ENCODE data around the gene COL6A5. TPM values are rescaled to one million over a fixed set of nuclear protein-coding genes. Genes with fewer than 3 reads are reported as not detected.

The COL6A5 gene
- total and polyA plus RNA-seq, 10 of the 15 experiments (the other 5 are each of a cell fraction or from before 2014, with no cell fraction given): 0.04 to 0.11 TPM; not detected in 8

DNA sequence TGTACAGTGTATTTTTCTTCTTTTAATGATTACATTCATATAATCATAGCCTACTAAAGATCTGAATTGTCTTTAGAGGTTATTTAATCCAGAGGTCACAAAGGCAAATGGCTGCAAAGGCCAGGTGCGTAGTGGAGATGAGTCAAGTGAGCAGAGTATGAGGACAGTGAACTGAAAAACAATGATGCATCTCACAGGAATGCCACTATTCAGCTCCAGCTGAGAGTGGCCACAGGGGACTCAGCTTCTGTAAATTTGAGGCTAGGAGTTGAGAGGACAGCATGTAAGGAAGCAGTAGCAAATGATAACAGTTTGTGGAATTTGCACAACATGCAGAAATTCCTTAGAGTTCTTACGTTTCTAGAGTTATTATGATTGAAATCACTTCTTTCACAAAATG lies 50.4 kb downstream of the COL6A5 start (continued):
- no peak for TF ChIP-seq RUNX3 (IDR thresholded peaks at IDR 0.05; ENCODE audit: low read length)

- BruUV-seq (replicated peaks): no TSS peak
- H3K4me3 ChIP-seq: no peak overlapping the region
- in situ Hi-C loops (cut with MboI): no loop called here
- POLR2A ChIA-PET: no interaction called here
- H3K27me3 ChIP-seq (replicated peaks in 1 of 2; ENCODE audit: control insufficient read depth in 2 of 2, insufficient read depth in 2 of 2, low read length in 1 of 2): peaks cover 0 to 3% of the 10 kb centered on the region in 2 experiments; a peak in 1 of 4 replicates
- no peak overlapping the region for H3K27ac ChIP-seq (ENCODE audit: control insufficient read depth, insufficient read depth)
- intact Hi-C loops (cut with micrococcal nuclease; ENCODE audit: unreplicated experiment): no loop called here
- H2AFZ ChIP-seq (ENCODE audit: control insufficient read depth, low read depth, low read length): no peak overlapping the region
- SMC1A ChIA-PET (ENCODE audit: uncharacterized antibody, unreplicated experiment): no interaction called here
- DNase-seq (ENCODE audit: low read depth, low spot score): no peak
- CTCF ChIA-PET: no interaction called here
- H3K4me2 ChIP-seq (ENCODE audit: control insufficient read depth, insufficient read depth): no peak overlapping the region
- no peaks in the 10 kb centered on the region for H3K4me1 ChIP-seq (ENCODE audit: control insufficient read depth, insufficient read depth, low read length)
- ATAC-seq: no peak
- no peaks in the 10 kb centered on the region for H3K79me2 ChIP-seq (ENCODE audit: control insufficient read depth, insufficient read depth, low read length)
- H3K9ac ChIP-seq (ENCODE audit: control insufficient read depth, insufficient read depth, low read length): no peak overlapping the region
- no peaks in the 10 kb centered on the region for H3K9me3 ChIP-seq (replicated peaks; ENCODE audit: control insufficient read depth, insufficient read depth, low read length)
- no peaks in the 10 kb centered on the region for H3K36me3 ChIP-seq (ENCODE audit: control insufficient read depth in 2 of 2, insufficient read depth in 2 of 2, low read length in 1 of 2)
- RAD21 ChIA-PET (ENCODE audit: unreplicated experiment): no interaction called here
- H4K20me1 ChIP-seq (ENCODE audit: control insufficient read depth, insufficient read depth): no peaks in the 10 kb centered on the region
- no peak for FAIRE-seq
- TF ChIP-seq CTCF (IDR thresholded peaks at IDR 0.05 in 2 of 3, conservative IDR thresholded peaks at IDR 0.05 in 1 of 3; ENCODE audit: control insufficient read depth in 2 of 3, extremely low read depth in 1 of 3, insufficient read depth in 1 of 3, low read depth in 3 of 3, low read length in 3 of 3): no peak
- TF ChIP-seq BCL11A (IDR thresholded peaks at IDR 0.05; ENCODE audit: low read depth, low read length): no peak
- TF ChIP-seq, protein P1, sequence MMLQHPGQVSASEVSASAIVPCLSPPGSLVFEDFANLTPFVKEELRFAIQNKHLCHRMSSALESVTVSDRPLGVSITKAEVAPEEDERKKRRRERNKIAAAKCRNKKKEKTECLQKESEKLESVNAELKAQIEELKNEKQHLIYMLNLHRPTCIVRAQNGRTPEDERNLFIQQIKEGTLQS (IDR thresholded peaks at IDR 0.05; ENCODE audit: borderline replicate concordance, extremely low read depth, low read depth, low read length): no peak
- TF ChIP-seq CUX1 (IDR thresholded peaks at IDR 0.05; ENCODE audit: insufficient replicate concordance, low read depth, low read length): no peak
- no peak for TF ChIP-seq RBBP5 (conservative IDR thresholded peaks at IDR 0.05)
- TF ChIP-seq JUND (IDR thresholded peaks at IDR 0.05; ENCODE audit: low read depth, low read length): no peak
- TF ChIP-seq SIN3A (IDR thresholded peaks at IDR 0.05; ENCODE audit: low read depth, low read length): no peak
- no peak for TF ChIP-seq FOXK2 (IDR thresholded peaks at IDR 0.05)
- TF ChIP-seq, protein P2, sequence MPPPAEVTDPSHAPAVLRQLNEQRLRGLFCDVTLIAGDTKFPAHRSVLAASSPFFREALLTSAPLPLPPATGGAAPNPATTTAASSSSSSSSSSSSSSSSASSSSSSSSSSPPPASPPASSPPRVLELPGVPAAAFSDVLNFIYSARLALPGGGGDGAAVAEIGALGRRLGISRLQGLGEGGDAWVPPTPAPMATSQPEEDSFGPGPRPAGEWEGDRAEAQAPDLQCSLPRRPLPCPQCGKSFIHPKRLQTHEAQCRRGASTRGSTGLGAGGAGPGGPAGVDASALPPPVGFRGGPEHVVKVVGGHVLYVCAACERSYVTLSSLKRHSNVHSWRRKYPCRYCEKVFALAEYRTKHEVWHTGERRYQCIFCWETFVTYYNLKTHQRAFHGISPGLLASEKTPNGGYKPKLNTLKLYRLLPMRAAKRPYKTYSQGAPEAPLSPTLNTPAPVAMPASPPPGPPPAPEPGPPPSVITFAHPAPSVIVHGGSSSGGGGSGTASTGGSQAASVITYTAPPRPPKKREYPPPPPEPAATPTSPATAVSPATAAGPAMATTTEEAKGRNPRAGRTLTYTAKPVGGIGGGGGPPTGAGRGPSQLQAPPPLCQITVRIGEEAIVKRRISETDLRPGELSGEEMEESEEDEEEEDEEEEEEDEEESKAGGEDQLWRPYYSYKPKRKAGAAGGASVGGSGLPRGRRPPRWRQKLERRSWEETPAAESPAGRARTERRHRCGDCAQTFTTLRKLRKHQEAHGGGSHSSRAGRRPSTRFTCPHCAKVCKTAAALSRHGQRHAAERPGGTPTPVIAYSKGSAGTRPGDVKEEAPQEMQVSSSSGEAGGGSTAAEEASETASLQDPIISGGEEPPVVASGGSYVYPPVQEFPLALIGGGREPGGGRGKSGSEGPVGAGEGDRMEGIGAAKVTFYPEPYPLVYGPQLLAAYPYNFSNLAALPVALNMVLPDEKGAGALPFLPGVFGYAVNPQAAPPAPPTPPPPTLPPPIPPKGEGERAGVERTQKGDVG (CRISPR knock-in tag; IDR thresholded peaks at IDR 0.05): no peak
- no peak for TF ChIP-seq IRF5 (IDR thresholded peaks at IDR 0.05; ENCODE audit: borderline replicate concordance)
These were observed 58.9 kb downstream of the COL6A5 start for GRCh38 chr3:130404401-130404800.

All from GM12878 (cell line).